SU-DHL-6 (cell line): ENCODE results near the gene NLGN1.

Experiments used
- CTCF ChIP-seq: fragments of 200-600 bp; sonication (generic); IDR thresholded peaks from one replicate; pipeline ENCODE4 v1.5.1; 2017; ENCODE audit warnings: antibody characterized with exemption, mild to moderate bottlenecking, low read length, moderate library complexity; ENCODE audit not compliant: insufficient read depth, poor library complexity, severe bottlenecking
- EZH2phosphoT487 ChIP-seq: fragments of 200-600 bp; sonication (generic), shearing (Covaris generic); conservative IDR thresholded peaks from 2 replicates; pipeline ENCODE4 v1.6.1; 2018; ENCODE audit warnings: mild to moderate bottlenecking, antibody characterized with exemption, low read length, moderate library complexity, mixed read lengths

DNA sequence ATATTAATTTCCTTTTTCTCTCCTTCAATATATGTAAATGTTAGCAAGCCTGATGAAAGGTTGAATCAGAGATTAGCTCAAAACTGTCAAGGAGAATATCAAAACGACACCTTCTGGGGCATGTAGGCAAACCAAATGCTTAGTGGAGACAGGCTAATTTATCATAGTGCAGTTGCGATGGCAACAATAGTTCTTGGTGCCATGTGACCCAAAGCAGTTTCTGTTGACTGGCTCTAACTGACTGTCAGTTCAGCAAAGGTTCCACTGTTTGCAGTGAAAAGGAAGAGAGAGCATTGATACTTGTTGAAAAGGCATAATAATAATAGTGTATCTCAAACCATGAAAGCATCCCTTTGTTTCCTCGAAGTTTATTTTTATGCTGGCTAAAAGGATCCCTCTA lies 513.9 kb downstream of the NLGN1 start:
- TF ChIP-seq CTCF (no peak), EZH2phosphoT487 (no peak)
